Fibroblast of peridontal ligament (primary cell): Measurements from ENCODE around the gene SNTG2.

Source experiments
- DNase-seq: peaks from one replicate; pipeline ENCODE4 v3.0.0-alpha.2; 2010; ENCODE audit errors: extremely low read depth

The SNTG2 gene

GRCh38 chr2:926896-927295 lies 23.8 kb upstream of the SNTG2 start:
- no peak for DNase-seq

GRCh38 chr2:929011-929735 lies 21.5 kb upstream of the SNTG2 start:
- no peak for DNase-seq

GRCh38 chr2:929925-930324 lies 20.7 kb upstream of the SNTG2 start:
- no peak for DNase-seq

GRCh38 chr2:930935-931334 lies 19.7 kb upstream of the SNTG2 start:
- no peak for DNase-seq

GRCh38 chr2:932320-933115 lies 18.1 kb upstream of the SNTG2 start:
- no peak for DNase-seq

- DNase-seq = no peak
Observed at GRCh38 chr2:933734-934295, 16.8 kb upstream of the SNTG2 start.

- DNase-seq = peak; percentile 88
Observed at GRCh38 chr2:937530-937929, 13.1 kb upstream of the SNTG2 start.

GRCh38 chr2:938181-939005 lies 12.3 kb upstream of the SNTG2 start:
- peak; percentile 93 for DNase-seq

- peak; percentile 96 for DNase-seq
Observed at GRCh38 chr2:939936-940601, 10.6 kb upstream of the SNTG2 start.

- DNase-seq = no peak
Observed at GRCh38 chr2:941871-942270, 8.8 kb upstream of the SNTG2 start.

- no peak for DNase-seq
Observed at GRCh38 chr2:942775-943460, 7.7 kb upstream of the SNTG2 start.

GRCh38 chr2:943461-943797 lies 7.2 kb upstream of the SNTG2 start:
- no peak for DNase-seq

GRCh38 chr2:943821-944220 lies 6.8 kb upstream of the SNTG2 start:
- DNase-seq = no peak

GRCh38 chr2:944693-945092 lies 6.0 kb upstream of the SNTG2 start:
- no peak for DNase-seq

- DNase-seq = no peak
Observed at GRCh38 chr2:945104-945503, 5.5 kb upstream of the SNTG2 start.

GRCh38 chr2:946073-946948 lies 4.3 kb upstream of the SNTG2 start:
- DNase-seq = peak; percentile 52

- no peak for DNase-seq
Observed at GRCh38 chr2:949384-950079, 1.1 kb upstream of the SNTG2 start.

- DNase-seq = no peak
Observed at GRCh38 chr2:951224-952006, 766 bp downstream of the SNTG2 start.

GRCh38 chr2:953408-953807 lies 2.8 kb downstream of the SNTG2 start:
- peak; percentile 47 for DNase-seq
